GM18505 (cell line): ENCODE results near the gene USF2.
"Not testable (repeated sequence)": the region's sequence is repeated elsewhere in the genome, so short reads cannot be mapped to it uniquely, and the experiment has no call there.

ENCODE experiments used
- ATAC-seq: cut with Tn5 transposase; IDR thresholded peaks from one replicate; pipeline ENCODE4 v1.9.1; 2021; ENCODE audit not compliant: unreplicated experiment
- POLR2A ChIP-seq: IDR thresholded peaks from 4 replicates; pipeline ENCODE4 v1.6.1; 2011; ENCODE audit warnings: borderline replicate concordance; ENCODE audit not compliant: insufficient read depth, insufficient read length; ENCODE audit errors: extremely low read depth

The USF2 gene

DNA sequence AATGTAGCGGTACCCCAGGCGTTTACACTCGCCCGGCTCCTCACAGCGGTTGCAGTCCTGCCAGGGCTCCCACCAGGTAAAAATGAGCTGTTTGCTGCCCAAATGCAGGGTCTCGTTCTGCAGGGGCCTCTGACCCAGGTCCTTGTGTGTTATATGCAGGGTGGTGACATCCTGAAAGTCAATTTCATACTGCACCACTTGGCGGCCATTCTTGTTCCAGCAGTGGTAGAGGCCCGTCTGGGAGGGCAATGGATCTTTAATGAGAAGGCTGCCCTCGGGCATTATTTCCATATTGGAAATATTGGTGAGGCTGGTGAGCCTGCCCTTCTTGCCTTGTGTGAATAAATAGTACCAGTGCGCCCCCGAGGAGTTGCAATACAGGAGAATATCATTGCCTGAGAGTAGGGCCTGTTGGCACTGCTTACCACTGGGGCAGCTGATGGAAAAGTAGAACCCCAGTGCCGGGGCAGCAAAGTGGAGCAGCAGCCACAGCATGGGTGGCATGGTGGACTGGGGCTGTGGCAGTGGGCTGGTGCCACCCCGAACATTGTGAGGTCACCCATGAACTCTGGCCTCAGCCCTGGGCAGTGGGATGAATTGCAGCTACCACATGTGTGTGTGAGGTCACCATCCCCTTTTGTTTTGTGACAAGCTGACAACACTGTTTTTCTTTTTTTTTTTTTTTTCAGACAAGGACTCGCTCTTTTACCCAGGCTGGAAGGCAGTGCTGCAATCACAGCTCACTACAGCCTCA lies 40.4 kb upstream of the USF2 start, which contains the start of gene FAM187B:
Gene FAM187B (minus strand): TSS at position 563 of the 754 bp plus-strand sequence. CDS start 59 bp downstream, at position 504.
- ATAC-seq: no peak
- TF ChIP-seq POLR2A: no peak

DNA sequence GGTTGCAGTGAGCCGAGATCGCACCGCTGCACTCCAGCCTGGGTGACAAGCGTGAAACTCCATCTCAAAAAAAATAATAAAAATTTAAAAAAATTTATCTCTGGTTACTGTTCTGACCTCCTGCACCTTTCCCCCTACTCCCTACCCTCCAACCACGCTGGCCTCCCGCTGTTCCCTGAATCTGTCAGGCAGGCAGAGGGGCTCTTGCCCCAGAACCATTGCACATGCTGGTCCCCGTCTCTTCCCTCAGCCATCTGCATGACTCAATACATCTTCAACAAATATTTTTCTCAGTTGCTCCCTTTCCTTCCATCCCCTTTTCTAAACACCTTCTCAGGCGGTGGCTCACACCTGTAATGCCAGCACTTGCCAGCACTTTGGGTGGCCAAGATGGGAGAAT lies 39.2 kb upstream of the USF2 start:
- TF ChIP-seq POLR2A: no peak
- no peak for ATAC-seq

DNA sequence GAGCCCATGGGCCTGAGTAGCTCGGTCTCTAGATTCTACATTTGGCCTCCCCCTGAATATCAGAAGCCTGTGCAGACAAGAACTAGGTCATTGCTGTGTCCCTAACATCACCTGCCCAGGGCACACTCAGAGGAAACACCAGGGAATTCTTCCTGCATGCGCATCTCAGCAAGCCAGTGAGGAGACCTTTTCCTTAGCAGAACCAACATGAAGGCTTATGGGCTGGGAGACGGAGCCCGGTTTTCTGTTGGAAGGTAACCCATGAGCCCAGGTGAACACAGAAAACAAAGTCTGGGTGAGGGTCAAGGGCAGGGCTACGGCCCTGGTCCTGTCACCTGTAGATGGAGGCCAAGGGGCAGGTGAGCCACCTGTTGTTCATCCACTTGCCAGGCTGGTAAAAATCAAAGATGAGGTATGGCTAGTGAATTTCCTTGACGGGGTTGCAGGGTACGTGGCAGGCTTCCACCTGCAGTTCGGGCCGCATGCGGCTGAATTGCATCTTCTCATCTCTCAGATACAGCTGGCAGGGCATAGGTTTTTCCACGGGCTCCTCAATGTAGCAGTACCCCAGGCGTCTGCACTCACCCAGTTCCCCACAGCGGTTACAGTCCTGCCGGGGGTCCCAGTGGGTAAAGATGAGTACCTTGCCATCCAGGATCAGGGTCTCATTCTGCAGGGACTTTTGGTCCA lies 36.7 kb upstream of the USF2 start:
- no peak for TF ChIP-seq POLR2A
- no peak for ATAC-seq

DNA sequence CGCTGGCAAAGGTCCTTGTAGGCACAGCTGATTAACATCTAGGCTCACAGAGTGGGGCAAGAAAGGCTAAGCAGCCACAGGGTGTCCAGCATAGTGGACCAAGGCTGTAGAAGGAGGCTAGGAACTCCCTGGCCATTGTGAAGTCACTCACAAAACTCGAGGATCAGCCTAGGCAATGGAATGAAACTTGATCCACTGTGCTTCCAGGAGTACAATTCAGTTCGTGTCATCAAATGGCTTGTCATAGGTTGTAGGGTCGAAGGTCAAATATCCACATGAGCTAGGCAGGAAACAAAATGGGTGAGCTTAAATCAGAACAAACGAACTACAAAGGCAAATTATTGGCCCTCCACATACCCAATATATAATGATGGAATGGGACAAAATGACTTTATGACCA lies 35.9 kb upstream of the USF2 start:
- no peak for ATAC-seq
- TF ChIP-seq POLR2A: no peak

DNA sequence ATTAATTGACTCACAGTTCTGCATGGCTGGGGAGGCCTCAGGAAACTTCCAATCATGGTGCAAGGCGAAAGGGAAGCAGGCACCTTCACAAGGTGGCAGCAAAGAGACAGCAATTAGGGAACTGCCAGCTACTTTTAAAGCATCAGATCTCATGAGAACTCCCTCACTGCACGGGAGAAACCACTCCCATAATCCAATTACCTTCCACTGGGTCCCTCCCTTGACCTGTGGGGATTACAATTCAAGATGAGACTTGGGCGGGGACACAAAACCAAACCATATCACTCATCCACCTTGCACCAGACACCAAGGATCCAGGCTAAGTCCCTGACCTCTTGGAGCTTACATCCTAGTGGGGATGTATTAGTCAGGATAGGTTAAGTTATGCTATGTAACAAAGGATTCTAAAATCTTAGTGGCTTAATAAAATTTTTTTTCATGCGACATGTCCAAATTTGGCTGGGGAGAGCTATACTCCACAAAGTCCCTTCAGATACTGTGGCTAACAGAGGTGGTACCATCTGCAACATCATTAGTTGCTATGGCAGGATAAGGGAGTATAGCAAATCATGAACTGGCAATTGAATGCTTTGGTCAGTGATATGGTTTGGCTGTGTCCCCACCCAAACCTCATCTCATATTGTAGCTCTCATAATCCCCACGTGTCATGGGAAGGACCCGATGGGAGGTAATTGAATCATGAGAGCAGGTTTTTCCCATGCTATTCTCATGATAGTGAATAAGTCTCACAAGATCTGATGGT lies 31.9 kb upstream of the USF2 start:
- no peak for ATAC-seq
- no peak for TF ChIP-seq POLR2A

DNA sequence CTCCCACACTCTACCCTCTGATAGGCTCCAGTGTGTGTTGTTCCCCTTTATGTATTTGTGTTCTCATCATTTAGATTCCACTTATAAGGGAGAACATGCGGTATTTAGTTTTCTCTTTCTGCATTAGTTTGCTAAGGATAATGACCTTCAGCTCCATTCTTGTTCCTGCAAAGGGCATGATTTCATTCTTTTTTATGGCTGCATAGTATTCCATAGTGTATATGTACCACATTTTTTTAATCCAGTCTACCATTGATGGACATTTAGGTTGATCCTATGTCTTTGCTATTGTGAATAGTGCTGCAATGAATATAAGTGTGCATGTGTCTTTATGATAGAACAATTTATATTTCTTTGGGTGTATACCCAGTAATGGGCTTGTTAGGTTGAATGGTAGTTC lies 29.2 kb upstream of the USF2 start:
- ATAC-seq: not testable (repeated sequence)

DNA sequence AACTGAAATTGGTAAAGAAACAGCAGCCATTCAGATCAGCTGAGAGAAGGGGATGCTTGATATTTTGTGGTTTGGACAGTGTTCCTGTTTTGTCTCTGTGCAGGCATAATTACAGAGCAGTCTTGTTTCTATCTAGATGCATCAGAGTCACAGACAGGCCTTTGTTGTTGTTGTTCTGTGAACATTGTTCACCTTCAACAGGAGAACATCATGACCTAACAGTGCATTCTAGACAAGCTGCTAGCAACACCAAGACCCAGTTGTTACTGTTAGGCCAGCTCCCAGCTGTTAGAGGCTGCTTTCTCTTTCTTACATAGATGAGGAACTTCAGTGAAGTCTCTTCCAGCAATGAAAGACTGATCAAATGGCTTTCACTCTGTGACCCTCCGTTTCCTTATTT lies 28.4 kb upstream of the USF2 start:
- TF ChIP-seq POLR2A: no peak
- no peak for ATAC-seq

DNA sequence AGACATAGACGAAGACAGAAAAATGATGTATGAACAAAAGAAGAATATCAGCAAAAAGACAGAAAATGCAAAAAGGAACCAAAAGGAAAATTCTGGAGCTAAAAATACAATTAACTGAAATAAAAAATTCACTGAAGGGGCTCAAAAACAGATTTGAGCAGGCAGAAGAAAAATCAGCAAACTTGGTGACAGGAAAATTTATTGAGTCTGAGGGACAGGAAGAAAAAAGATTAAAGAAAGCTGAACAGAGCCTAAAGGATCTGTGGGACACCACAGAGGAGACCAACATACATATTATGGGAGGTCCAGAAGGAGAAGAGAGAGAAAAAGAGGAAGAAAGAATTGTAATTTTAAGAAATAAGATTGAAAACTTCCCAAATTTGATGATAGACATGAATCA lies 27.3 kb upstream of the USF2 start:
- no peak for ATAC-seq
- TF ChIP-seq POLR2A: no peak

DNA sequence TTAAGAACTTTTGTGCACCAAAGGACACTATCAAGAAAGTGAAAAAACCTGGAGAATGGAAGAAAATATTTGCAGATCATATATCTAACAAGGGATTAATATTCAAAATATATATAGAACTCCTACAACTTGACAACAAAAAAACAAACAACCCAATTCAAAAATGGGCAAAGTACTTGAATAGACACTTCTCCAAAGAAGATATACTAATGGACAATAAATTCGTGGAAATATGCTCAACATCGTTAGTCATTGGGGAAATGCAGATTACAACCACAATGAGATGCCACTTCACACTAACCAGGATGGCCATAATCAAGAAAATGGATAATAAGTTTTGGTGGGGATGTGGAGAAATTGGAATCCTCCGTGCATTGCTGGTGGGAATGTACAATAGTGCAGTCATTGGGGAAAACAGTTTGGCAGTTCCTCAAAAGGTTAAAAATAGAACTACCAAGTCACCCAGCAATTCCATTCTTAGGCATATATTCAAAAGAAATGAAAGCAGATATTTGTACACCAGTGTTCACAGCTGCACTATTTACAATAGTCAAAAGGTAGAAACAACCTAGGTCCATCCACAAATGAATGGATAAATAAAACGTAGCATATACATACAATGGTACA lies 22.2 kb upstream of the USF2 start:
- no peak for ATAC-seq
- no peak for TF ChIP-seq POLR2A

DNA sequence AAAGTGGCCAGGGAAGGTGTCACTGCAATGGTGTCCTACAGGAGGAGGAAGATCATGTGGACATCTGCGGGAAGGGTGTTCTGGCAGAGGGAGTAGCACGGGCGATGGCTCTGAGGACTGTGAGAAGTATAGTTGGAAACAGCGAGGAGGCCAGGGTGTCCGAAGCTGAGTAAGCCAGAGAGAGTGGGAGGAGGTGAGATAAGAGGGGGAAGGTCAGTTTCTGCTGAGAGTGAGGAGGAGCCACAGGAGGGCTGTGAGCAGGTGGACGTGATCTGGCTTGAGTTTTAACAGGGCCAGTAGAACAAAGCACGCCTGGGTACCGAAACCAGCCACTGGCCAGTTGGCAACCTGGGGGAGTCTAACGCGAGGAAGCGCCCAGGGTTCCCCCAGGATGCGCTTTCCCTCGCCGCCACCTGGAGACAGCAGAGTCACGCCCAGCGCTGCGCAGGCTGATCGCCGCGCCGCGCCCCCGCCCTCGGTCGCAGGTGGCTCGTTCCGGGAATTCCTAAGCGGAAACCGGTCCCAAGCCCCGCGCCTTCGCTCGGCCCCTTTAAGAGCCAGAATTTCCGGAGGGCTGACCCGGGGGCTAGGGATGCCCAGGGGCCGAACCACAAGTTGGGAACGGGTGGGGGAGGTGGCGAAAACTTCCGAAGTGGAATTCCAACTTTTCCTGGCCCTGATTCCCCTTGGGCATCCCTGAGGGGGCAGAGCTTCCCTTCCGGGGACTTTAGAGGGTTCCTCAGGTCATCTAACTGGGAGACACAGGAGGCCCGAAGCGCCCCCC lies 21.0 kb upstream of the USF2 start:
- peak; percentile 56 for TF ChIP-seq POLR2A
- peak; percentile 46 for ATAC-seq

DNA sequence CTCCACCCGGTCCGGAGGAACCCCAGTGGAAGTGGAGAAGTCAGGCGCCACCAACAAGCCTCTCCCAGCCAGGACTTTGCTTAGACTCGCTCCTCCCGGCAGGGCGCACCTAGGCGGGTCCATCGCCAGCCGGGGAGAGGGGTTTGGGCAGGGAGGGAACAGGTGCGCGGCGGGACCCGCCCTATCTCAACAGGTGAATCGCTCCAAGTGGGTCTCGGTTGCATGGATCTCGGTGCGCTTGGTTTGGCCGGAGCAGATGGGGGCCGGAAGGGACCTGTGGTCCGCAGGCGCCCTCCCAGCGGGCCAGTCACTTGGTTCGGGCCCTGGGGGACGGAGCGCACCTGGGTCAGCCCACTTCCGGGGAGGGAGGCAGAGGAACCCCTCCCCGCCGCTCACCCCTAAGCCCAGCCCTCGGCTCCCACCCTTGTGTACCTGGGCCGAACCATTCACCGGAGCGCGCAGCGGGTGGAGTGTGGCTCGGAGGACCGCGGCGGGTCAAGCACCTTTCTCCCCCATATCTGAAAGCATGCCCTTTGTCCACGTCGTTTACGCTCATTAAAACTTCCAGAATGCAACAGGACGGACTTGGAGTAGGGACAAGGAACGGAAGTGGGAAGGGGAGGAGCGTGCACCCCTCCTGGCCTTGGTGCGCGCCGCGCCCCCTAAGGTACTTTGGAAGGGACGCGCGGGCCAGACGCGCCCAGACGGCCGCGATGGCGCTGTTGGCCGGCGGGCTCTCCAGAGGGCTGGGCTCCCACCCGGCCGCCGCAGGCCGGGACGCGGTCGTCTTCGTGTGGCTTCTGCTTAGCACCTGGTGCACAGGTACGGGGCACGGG lies 20.2 kb upstream of the USF2 start, which contains the start of gene LSR:
Gene LSR (plus strand): TSS at position 693 of the 836 bp plus-strand sequence. CDS start 21 bp downstream, at position 714.
- TF ChIP-seq POLR2A: peak; percentile 98
- peak; percentile 68 for ATAC-seq
